ENCODE results near the gene HACD3.

The HACD3 gene

GRCh38 chr15:65561934-65562333 is 31.7 kb downstream of the HACD3 start:
- H3K4me3 ChIP-seq (ENCODE audit: insufficient read depth, low read depth, low read length, poor library complexity, severe bottlenecking): no peak overlapping the region
- no peak overlapping the region for H3K27ac ChIP-seq (ENCODE audit: insufficient read depth, low read length, poor library complexity, severe bottlenecking)
- no peaks in the 10 kb centered on the region for H3K4me1 ChIP-seq (ENCODE audit: control insufficient read depth, insufficient read depth, low read length, poor library complexity, severe bottlenecking)
- no peaks in the 10 kb centered on the region for H3K9me3 ChIP-seq (ENCODE audit: control insufficient read depth, low read length)
- no peak for DNase-seq
- H3K27me3 ChIP-seq (replicated peaks; ENCODE audit: control insufficient read depth, insufficient read depth, low read length, poor library complexity, severe bottlenecking): no peaks in the 10 kb centered on the region
- peaks cover 17% of the 10 kb centered on the region for H3K36me3 ChIP-seq (ENCODE audit: control insufficient read depth, insufficient read depth, low read length)

- no peak overlapping the region for H3K27ac ChIP-seq (ENCODE audit: insufficient read depth, low read length, poor library complexity, severe bottlenecking)
- H3K27me3 ChIP-seq (replicated peaks; ENCODE audit: control insufficient read depth, insufficient read depth, low read length, poor library complexity, severe bottlenecking): no peaks in the 10 kb centered on the region
- no peak overlapping the region for H3K4me3 ChIP-seq (ENCODE audit: insufficient read depth, low read depth, low read length, poor library complexity, severe bottlenecking)
- no peaks in the 10 kb centered on the region for H3K9me3 ChIP-seq (ENCODE audit: control insufficient read depth, low read length)
- DNase-seq: no peak
- H3K4me1 ChIP-seq (ENCODE audit: control insufficient read depth, insufficient read depth, low read length, poor library complexity, severe bottlenecking): no peaks in the 10 kb centered on the region
- peaks cover 29% of the 10 kb centered on the region for H3K36me3 ChIP-seq (ENCODE audit: control insufficient read depth, insufficient read depth, low read length)
Measured at GRCh38 chr15:65569728-65570127, 39.5 kb downstream of the HACD3 start.

- peaks cover 29% of the 10 kb centered on the region for H3K36me3 ChIP-seq (ENCODE audit: control insufficient read depth, insufficient read depth, low read length)
- no peaks in the 10 kb centered on the region for H3K4me1 ChIP-seq (ENCODE audit: control insufficient read depth, insufficient read depth, low read length, poor library complexity, severe bottlenecking)
- no peaks in the 10 kb centered on the region for H3K27me3 ChIP-seq (replicated peaks; ENCODE audit: control insufficient read depth, insufficient read depth, low read length, poor library complexity, severe bottlenecking)
- no peaks in the 10 kb centered on the region for H3K9me3 ChIP-seq (ENCODE audit: control insufficient read depth, low read length)
- H3K4me3 ChIP-seq (ENCODE audit: insufficient read depth, low read depth, low read length, poor library complexity, severe bottlenecking): no peak overlapping the region
- no peak overlapping the region for H3K27ac ChIP-seq (ENCODE audit: insufficient read depth, low read length, poor library complexity, severe bottlenecking)
- DNase-seq: no peak
Measured at GRCh38 chr15:65571971-65572370, 41.7 kb downstream of the HACD3 start.

GRCh38 chr15:65576664-65577063 is 46.4 kb downstream of the HACD3 start:
- H3K36me3 ChIP-seq (ENCODE audit: control insufficient read depth, insufficient read depth, low read length): peaks cover 38% of the 10 kb centered on the region
- DNase-seq: no peak
- no peaks in the 10 kb centered on the region for H3K27me3 ChIP-seq (replicated peaks; ENCODE audit: control insufficient read depth, insufficient read depth, low read length, poor library complexity, severe bottlenecking)
- no peaks in the 10 kb centered on the region for H3K9me3 ChIP-seq (ENCODE audit: control insufficient read depth, low read length)
- no peak overlapping the region for H3K27ac ChIP-seq (ENCODE audit: insufficient read depth, low read length, poor library complexity, severe bottlenecking)
- no peaks in the 10 kb centered on the region for H3K4me1 ChIP-seq (ENCODE audit: control insufficient read depth, insufficient read depth, low read length, poor library complexity, severe bottlenecking)
- H3K4me3 ChIP-seq (ENCODE audit: insufficient read depth, low read depth, low read length, poor library complexity, severe bottlenecking): no peak overlapping the region

- Histone ChIP-seq H3K27ac (ENCODE audit: insufficient read depth, low read length, poor library complexity, severe bottlenecking) (no peak overlapping the region), H3K36me3 (ENCODE audit: control insufficient read depth, insufficient read depth, low read length) (peaks cover 41% of the 10 kb centered on the region), H3K27me3 (replicated peaks; ENCODE audit: control insufficient read depth, insufficient read depth, low read length, poor library complexity, severe bottlenecking) (no peaks in the 10 kb centered on the region), H3K4me3 (ENCODE audit: insufficient read depth, low read depth, low read length, poor library complexity, severe bottlenecking) (no peak overlapping the region), H3K9me3 (ENCODE audit: control insufficient read depth, low read length) (no peaks in the 10 kb centered on the region), H3K4me1 (ENCODE audit: control insufficient read depth, insufficient read depth, low read length, poor library complexity, severe bottlenecking) (no peaks in the 10 kb centered on the region)
- no peak for DNase-seq
Measured at GRCh38 chr15:65577129-65577996, 47.1 kb downstream of the HACD3 start.

- no peak for DNase-seq
- Histone ChIP-seq H3K27me3 (replicated peaks; ENCODE audit: control insufficient read depth, insufficient read depth, low read length, poor library complexity, severe bottlenecking) (no peaks in the 10 kb centered on the region), H3K4me1 (ENCODE audit: control insufficient read depth, insufficient read depth, low read length, poor library complexity, severe bottlenecking) (no peaks in the 10 kb centered on the region), H3K9me3 (ENCODE audit: control insufficient read depth, low read length) (no peaks in the 10 kb centered on the region), H3K4me3 (ENCODE audit: insufficient read depth, low read depth, low read length, poor library complexity, severe bottlenecking) (no peak overlapping the region), H3K27ac (ENCODE audit: insufficient read depth, low read length, poor library complexity, severe bottlenecking) (no peak overlapping the region), H3K36me3 (ENCODE audit: control insufficient read depth, insufficient read depth, low read length) (peaks cover 41% of the 10 kb centered on the region)
Measured at GRCh38 chr15:65578904-65579728, 48.9 kb downstream of the HACD3 start.

GRCh38 chr15:65579762-65580161 is 49.5 kb downstream of the HACD3 start:
- no peaks in the 10 kb centered on the region for H3K4me1 ChIP-seq (ENCODE audit: control insufficient read depth, insufficient read depth, low read length, poor library complexity, severe bottlenecking)
- H3K27ac ChIP-seq (ENCODE audit: insufficient read depth, low read length, poor library complexity, severe bottlenecking): no peak overlapping the region
- H3K27me3 ChIP-seq (replicated peaks; ENCODE audit: control insufficient read depth, insufficient read depth, low read length, poor library complexity, severe bottlenecking): no peaks in the 10 kb centered on the region
- no peaks in the 10 kb centered on the region for H3K9me3 ChIP-seq (ENCODE audit: control insufficient read depth, low read length)
- H3K36me3 ChIP-seq (ENCODE audit: control insufficient read depth, insufficient read depth, low read length): peaks cover 39% of the 10 kb centered on the region
- H3K4me3 ChIP-seq (ENCODE audit: insufficient read depth, low read depth, low read length, poor library complexity, severe bottlenecking): no peak overlapping the region
- no peak for DNase-seq

- Histone ChIP-seq H3K9me3 (ENCODE audit: control insufficient read depth, low read length) (no peaks in the 10 kb centered on the region), H3K4me1 (ENCODE audit: control insufficient read depth, insufficient read depth, low read length, poor library complexity, severe bottlenecking) (no peaks in the 10 kb centered on the region), H3K27me3 (replicated peaks; ENCODE audit: control insufficient read depth, insufficient read depth, low read length, poor library complexity, severe bottlenecking) (no peaks in the 10 kb centered on the region), H3K4me3 (ENCODE audit: insufficient read depth, low read depth, low read length, poor library complexity, severe bottlenecking) (no peak overlapping the region), H3K27ac (ENCODE audit: insufficient read depth, low read length, poor library complexity, severe bottlenecking) (no peak overlapping the region), H3K36me3 (ENCODE audit: control insufficient read depth, insufficient read depth, low read length) (peaks cover 39% of the 10 kb centered on the region)
- DNase-seq: no peak
Measured at GRCh38 chr15:65580287-65580686, 50.0 kb downstream of the HACD3 start.

GRCh38 chr15:65583701-65584100 is 53.4 kb downstream of the HACD3 start:
- Histone ChIP-seq H3K36me3 (ENCODE audit: control insufficient read depth, insufficient read depth, low read length) (peaks cover 28% of the 10 kb centered on the region), H3K27ac (ENCODE audit: insufficient read depth, low read length, poor library complexity, severe bottlenecking) (peak overlapping the region; percentile 52), H3K9me3 (ENCODE audit: control insufficient read depth, low read length) (no peaks in the 10 kb centered on the region), H3K4me1 (ENCODE audit: control insufficient read depth, insufficient read depth, low read length, poor library complexity, severe bottlenecking) (no peaks in the 10 kb centered on the region), H3K4me3 (ENCODE audit: insufficient read depth, low read depth, low read length, poor library complexity, severe bottlenecking) (no peak overlapping the region), H3K27me3 (replicated peaks; ENCODE audit: control insufficient read depth, insufficient read depth, low read length, poor library complexity, severe bottlenecking) (no peaks in the 10 kb centered on the region)
- DNase-seq: peak in 1 of 3 donors; percentile 37

GRCh38 chr15:65584241-65584640 is 54.0 kb downstream of the HACD3 start:
- H3K9me3 ChIP-seq (ENCODE audit: control insufficient read depth, low read length): no peaks in the 10 kb centered on the region
- no peak overlapping the region for H3K4me3 ChIP-seq (ENCODE audit: insufficient read depth, low read depth, low read length, poor library complexity, severe bottlenecking)
- H3K27me3 ChIP-seq (replicated peaks; ENCODE audit: control insufficient read depth, insufficient read depth, low read length, poor library complexity, severe bottlenecking): no peaks in the 10 kb centered on the region
- peaks cover 28% of the 10 kb centered on the region for H3K36me3 ChIP-seq (ENCODE audit: control insufficient read depth, insufficient read depth, low read length)
- no peak for DNase-seq
- H3K27ac ChIP-seq (ENCODE audit: insufficient read depth, low read length, poor library complexity, severe bottlenecking): peak overlapping the region; percentile 52
- no peaks in the 10 kb centered on the region for H3K4me1 ChIP-seq (ENCODE audit: control insufficient read depth, insufficient read depth, low read length, poor library complexity, severe bottlenecking)
